ENCODE data around the gene GPC5.

GPC5 gene

DNA sequence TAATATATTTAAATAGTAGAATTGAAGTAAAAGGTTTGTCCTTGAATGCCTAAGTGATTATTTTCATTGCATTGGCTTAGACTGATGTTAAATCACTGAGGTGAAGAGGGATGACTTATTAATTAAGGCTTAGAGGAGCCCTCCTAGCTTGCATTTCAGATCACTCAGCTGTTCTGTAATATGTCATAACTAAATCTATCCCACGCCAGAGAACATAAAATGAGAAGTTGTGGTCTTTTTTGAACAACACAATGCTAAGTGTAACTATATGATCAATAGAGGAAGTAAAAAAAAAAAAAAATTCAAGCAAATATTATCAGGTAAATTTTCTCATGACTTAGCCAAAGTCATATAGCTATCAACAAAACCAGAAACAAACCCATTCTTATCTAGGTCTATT lies 752.2 kb downstream of the GPC5 start:
- no peaks in the 10 kb centered on the region for H3K9me3 ChIP-seq (ENCODE audit: control insufficient read depth, insufficient read depth, low read depth, low read length)
- no peak overlapping the region for H3K4me3 ChIP-seq (ENCODE audit: low read depth, low read length)
- no peak overlapping the region for H3K27ac ChIP-seq (ENCODE audit: low read depth, low read length)
- no peaks in the 10 kb centered on the region for H3K36me3 ChIP-seq (ENCODE audit: control insufficient read depth, insufficient read depth, low read length)
- H3K4me1 ChIP-seq (ENCODE audit: control insufficient read depth, insufficient read depth, low read length), result no peaks in the 10 kb centered on the region
- no peak overlapping the region for H3K9ac ChIP-seq (ENCODE audit: low read length)
- H3K27me3 ChIP-seq (ENCODE audit: control insufficient read depth, insufficient read depth, low read length), result no peaks in the 10 kb centered on the region

DNA sequence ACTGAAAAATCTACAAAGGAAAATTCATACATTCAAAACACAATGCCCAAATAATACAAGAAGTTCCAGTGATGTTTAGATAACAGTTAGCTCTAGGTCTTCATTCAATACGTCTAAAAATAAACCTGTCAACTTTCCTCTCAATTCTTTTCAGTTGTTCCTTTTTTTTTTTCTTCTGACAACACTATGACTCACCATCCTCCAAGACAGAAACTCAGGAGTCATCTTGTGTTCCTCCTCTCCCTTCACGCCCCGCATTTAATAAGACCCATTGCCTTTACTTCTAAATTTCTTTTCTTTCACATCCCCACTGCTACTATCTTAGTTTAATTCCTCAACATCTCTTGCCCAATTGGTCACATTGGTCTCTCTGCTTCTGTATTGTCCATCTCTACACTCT lies 759.9 kb downstream of the GPC5 start:
- H3K36me3 ChIP-seq (ENCODE audit: control insufficient read depth, insufficient read depth, low read length), result no peaks in the 10 kb centered on the region
- H3K4me1 ChIP-seq (ENCODE audit: control insufficient read depth, insufficient read depth, low read length), result no peaks in the 10 kb centered on the region
- no peak overlapping the region for H3K27ac ChIP-seq (ENCODE audit: low read depth, low read length)
- no peaks in the 10 kb centered on the region for H3K9me3 ChIP-seq (ENCODE audit: control insufficient read depth, insufficient read depth, low read depth, low read length)
- no peaks in the 10 kb centered on the region for H3K27me3 ChIP-seq (ENCODE audit: control insufficient read depth, insufficient read depth, low read length)
- no peak overlapping the region for H3K4me3 ChIP-seq (ENCODE audit: low read depth, low read length)
- H3K9ac ChIP-seq (ENCODE audit: low read length), result no peak overlapping the region

DNA sequence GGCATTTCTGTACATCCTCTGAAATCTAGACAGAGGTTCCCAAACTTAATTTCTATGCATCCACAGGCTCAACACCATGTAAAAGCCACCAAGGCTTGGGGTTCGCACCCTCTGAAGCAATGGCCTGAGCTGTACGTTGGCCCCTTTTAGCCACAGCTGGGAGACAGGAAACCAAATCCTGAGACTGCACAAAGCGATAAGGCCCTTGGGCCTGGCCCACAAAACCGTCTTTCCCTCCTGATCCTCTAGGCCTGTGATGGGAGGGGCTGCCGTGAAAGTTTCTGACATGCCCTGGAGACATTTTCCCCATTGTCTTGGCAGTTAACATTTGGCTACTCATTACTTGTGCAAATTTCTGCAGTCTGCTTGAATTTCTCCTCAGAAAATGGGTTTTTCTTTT lies 766.4 kb downstream of the GPC5 start:
- no peaks in the 10 kb centered on the region for H3K4me1 ChIP-seq (ENCODE audit: control insufficient read depth, insufficient read depth, low read length)

DNA sequence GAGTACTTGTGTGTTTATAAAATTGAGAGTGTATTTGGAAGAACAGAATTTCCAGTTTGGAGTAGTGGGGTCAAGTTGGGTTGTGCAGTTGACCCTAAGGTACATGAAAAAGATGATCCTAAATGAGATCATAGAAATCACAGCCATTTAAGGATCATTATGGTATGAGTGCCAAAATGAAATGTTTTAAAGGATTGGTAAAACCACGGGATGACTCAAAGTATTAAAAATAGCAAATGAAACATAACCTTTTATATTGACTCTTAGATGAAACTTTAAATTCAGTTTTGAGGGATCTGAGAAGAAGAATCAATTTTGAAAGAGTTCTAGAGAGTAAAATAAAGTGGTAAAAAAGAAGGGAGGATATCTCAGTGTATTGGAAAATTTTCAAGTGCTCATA lies 773.8 kb downstream of the GPC5 start:
- Histone ChIP-seq H3K4me3 (ENCODE audit: low read depth, low read length) (no peak overlapping the region), H3K9me3 (ENCODE audit: control insufficient read depth, insufficient read depth, low read depth, low read length) (no peaks in the 10 kb centered on the region)

More for the DNA sequence above, 766.4 kb downstream of the GPC5 start:
- Histone ChIP-seq H3K9ac (ENCODE audit: low read length) (no peak overlapping the region), H3K27me3 (ENCODE audit: control insufficient read depth, insufficient read depth, low read length) (no peaks in the 10 kb centered on the region), H3K36me3 (ENCODE audit: control insufficient read depth, insufficient read depth, low read length) (no peaks in the 10 kb centered on the region), H3K9me3 (ENCODE audit: control insufficient read depth, insufficient read depth, low read depth, low read length) (no peaks in the 10 kb centered on the region), H3K27ac (ENCODE audit: low read depth, low read length) (no peak overlapping the region), H3K4me3 (ENCODE audit: low read depth, low read length) (no peak overlapping the region)

DNA sequence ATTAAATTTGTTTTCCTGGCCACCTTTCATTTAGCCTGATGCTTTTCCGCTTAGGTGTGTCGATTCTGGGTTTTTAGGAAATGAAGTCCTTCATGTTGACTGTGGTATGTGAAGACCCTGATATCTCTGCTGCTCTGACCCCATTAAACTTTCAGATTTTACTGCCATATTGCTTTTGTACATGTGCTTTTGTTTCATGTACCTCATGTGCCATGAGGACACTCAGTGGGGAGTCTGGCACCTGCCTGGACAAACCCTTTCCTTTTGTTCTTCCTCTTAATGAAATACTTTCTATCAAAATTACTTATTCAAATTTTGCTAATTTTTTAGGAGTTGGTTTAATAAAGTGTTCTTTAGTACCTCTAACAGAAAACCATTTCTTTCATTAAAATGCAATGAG lies 774.8 kb downstream of the GPC5 start:
- Histone ChIP-seq H3K27me3 (ENCODE audit: control insufficient read depth, insufficient read depth, low read length) (no peaks in the 10 kb centered on the region), H3K9ac (ENCODE audit: low read length) (no peak overlapping the region), H3K4me3 (ENCODE audit: low read depth, low read length) (no peak overlapping the region), H3K27ac (ENCODE audit: low read depth, low read length) (no peak overlapping the region), H3K9me3 (ENCODE audit: control insufficient read depth, insufficient read depth, low read depth, low read length) (no peaks in the 10 kb centered on the region), H3K4me1 (ENCODE audit: control insufficient read depth, insufficient read depth, low read length) (no peaks in the 10 kb centered on the region), H3K36me3 (ENCODE audit: control insufficient read depth, insufficient read depth, low read length) (no peaks in the 10 kb centered on the region)

More for the DNA sequence above, 773.8 kb downstream of the GPC5 start:
- Histone ChIP-seq H3K27me3 (ENCODE audit: control insufficient read depth, insufficient read depth, low read length) (no peaks in the 10 kb centered on the region), H3K36me3 (ENCODE audit: control insufficient read depth, insufficient read depth, low read length) (no peaks in the 10 kb centered on the region), H3K27ac (ENCODE audit: low read depth, low read length) (no peak overlapping the region), H3K9ac (ENCODE audit: low read length) (no peak overlapping the region), H3K4me1 (ENCODE audit: control insufficient read depth, insufficient read depth, low read length) (no peaks in the 10 kb centered on the region)

DNA sequence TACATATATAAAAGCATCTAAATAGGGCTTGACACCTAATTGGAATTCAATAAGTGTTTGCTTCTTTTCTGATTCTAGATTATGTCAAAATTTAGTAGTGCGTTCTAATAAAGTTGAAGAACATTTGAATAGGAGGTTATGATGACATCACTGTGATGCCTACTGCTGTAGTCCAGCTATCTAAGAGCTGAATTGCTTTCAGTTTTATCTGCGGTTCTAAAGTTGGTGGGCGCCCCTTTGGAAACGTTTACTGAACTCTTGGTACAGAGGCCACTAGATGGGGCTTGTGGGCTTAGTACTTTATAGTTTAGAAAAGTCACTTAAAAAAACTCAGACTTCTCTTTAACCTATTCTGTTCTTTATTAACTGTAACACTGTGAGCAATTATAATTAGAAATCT lies 776.9 kb downstream of the GPC5 start:
- no peak overlapping the region for H3K9ac ChIP-seq (ENCODE audit: low read length)
- H3K4me3 ChIP-seq (ENCODE audit: low read depth, low read length), result no peak overlapping the region
- H3K27me3 ChIP-seq (ENCODE audit: control insufficient read depth, insufficient read depth, low read length), result no peaks in the 10 kb centered on the region
- no peaks in the 10 kb centered on the region for H3K36me3 ChIP-seq (ENCODE audit: control insufficient read depth, insufficient read depth, low read length)
- H3K27ac ChIP-seq (ENCODE audit: low read depth, low read length), result no peak overlapping the region
- no peaks in the 10 kb centered on the region for H3K9me3 ChIP-seq (ENCODE audit: control insufficient read depth, insufficient read depth, low read depth, low read length)
- H3K4me1 ChIP-seq (ENCODE audit: control insufficient read depth, insufficient read depth, low read length), result no peaks in the 10 kb centered on the region

DNA sequence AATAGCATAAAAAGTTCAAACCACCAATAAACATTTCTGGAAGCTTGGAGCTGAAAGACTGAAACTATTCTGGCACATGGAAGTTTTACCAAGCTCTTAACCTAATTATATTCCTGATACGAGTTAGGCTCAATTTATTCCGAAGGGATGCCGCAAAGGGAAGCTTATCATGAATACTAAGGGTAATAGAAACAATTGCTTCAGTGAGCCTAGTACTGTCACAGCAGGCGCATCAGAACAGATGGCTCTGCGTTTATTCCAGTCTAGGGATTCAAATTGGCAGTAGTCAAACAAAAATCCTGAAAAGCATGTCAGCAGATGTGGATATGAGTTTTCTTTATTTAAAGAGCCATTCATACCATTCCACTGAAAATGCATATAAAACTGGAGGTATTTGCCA lies 779.5 kb downstream of the GPC5 start:
- H3K9me3 ChIP-seq (ENCODE audit: control insufficient read depth, insufficient read depth, low read depth, low read length), result no peaks in the 10 kb centered on the region
- no peaks in the 10 kb centered on the region for H3K4me1 ChIP-seq (ENCODE audit: control insufficient read depth, insufficient read depth, low read length)
- H3K27me3 ChIP-seq (ENCODE audit: control insufficient read depth, insufficient read depth, low read length), result no peaks in the 10 kb centered on the region
- H3K27ac ChIP-seq (ENCODE audit: low read depth, low read length), result no peak overlapping the region
- no peaks in the 10 kb centered on the region for H3K36me3 ChIP-seq (ENCODE audit: control insufficient read depth, insufficient read depth, low read length)
- no peak overlapping the region for H3K4me3 ChIP-seq (ENCODE audit: low read depth, low read length)
- no peak overlapping the region for H3K9ac ChIP-seq (ENCODE audit: low read length)

DNA sequence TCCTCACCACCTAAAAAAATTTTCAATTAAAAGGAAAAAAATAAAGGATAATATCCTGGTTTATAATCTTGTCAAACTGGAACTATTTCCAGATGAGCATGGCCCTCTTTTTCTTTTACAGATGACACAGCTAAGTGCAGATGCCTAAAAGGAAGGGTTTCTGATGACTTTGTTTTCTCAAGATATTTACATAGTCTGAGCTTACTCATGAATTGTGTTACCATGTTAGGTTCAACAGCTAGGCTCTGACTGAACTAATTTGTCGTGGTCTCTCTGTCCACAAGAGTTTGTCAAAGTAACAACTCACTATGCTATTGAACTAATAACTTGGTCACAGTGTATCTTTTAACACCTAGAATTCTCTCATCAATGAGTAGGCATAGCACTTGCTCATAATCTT lies 780.8 kb downstream of the GPC5 start:
- Histone ChIP-seq H3K27ac (ENCODE audit: low read depth, low read length) (no peak overlapping the region), H3K27me3 (ENCODE audit: control insufficient read depth, insufficient read depth, low read length) (no peaks in the 10 kb centered on the region)

DNA sequence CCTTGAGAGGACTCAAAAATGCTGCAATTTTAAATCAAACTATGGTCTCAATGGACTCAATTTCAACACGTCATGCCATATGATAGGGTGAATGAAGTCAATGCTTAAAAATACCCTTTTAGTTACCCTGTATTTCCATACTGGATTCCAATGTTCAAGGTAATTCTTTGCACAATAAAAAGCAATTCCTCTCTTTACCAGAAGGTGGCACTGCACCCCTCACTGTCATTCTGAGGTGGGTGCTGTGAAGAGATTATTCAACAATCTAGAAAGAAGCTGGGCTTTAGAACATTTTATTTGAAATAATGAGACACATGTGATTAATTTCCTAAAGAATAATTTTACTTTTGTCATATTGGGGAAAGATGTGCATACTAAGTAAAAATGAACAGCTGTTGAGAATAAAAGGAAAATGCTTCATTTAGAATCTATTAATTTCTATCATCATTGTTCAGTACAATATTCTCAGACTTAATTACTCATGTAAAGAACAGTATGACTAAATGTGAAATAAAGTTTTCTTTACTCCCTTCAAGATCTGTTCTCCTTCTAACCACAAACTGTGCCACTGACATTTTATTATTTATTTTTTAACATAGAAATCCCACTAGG lies 789.1 kb downstream of the GPC5 start:
- H3K9me3 ChIP-seq (ENCODE audit: control insufficient read depth, insufficient read depth, low read depth, low read length), result 0 out of 2 replicates have a peak, but pooled peaks cover 5% of the 10 kb centered on the region
- H3K4me3 ChIP-seq (ENCODE audit: low read depth, low read length), result no peak overlapping the region
- H3K36me3 ChIP-seq (ENCODE audit: control insufficient read depth, insufficient read depth, low read length), result no peaks in the 10 kb centered on the region

More for the DNA sequence above, 780.8 kb downstream of the GPC5 start:
- Histone ChIP-seq H3K4me1 (ENCODE audit: control insufficient read depth, insufficient read depth, low read length) (no peaks in the 10 kb centered on the region), H3K4me3 (ENCODE audit: low read depth, low read length) (no peak overlapping the region), H3K36me3 (ENCODE audit: control insufficient read depth, insufficient read depth, low read length) (no peaks in the 10 kb centered on the region), H3K9ac (ENCODE audit: low read length) (no peak overlapping the region), H3K9me3 (ENCODE audit: control insufficient read depth, insufficient read depth, low read depth, low read length) (no peaks in the 10 kb centered on the region)

DNA sequence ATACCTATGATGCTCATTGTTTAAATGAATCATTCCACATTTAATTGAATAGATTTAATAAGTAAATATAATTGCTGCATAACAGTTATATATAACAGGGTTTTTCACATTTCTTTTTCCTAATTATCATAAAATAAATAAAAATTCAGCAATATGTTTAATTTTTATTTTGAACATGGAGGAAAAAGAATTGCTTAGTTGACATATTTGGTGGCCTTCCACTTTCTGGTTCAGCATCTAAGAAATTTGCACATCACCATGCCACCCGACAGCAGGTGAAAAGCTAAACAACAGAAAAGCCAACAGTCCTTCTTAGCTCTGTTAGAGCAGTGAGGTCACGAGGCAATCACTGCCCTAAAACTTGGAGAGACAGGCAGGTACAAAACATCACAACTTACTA lies 790.2 kb downstream of the GPC5 start:
- H3K36me3 ChIP-seq (ENCODE audit: control insufficient read depth, insufficient read depth, low read length), result no peaks in the 10 kb centered on the region
- no peak overlapping the region for H3K27ac ChIP-seq (ENCODE audit: low read depth, low read length)
- 0 out of 2 replicates have a peak, but pooled peaks cover 5% of the 10 kb centered on the region for H3K9me3 ChIP-seq (ENCODE audit: control insufficient read depth, insufficient read depth, low read depth, low read length)
- H3K4me3 ChIP-seq (ENCODE audit: low read depth, low read length), result no peak overlapping the region
- no peaks in the 10 kb centered on the region for H3K4me1 ChIP-seq (ENCODE audit: control insufficient read depth, insufficient read depth, low read length)
- H3K27me3 ChIP-seq (ENCODE audit: control insufficient read depth, insufficient read depth, low read length), result no peaks in the 10 kb centered on the region
- H3K9ac ChIP-seq (ENCODE audit: low read length), result no peak overlapping the region

More for the DNA sequence above, 789.1 kb downstream of the GPC5 start:
- Histone ChIP-seq H3K27ac (ENCODE audit: low read depth, low read length) (no peak overlapping the region), H3K4me1 (ENCODE audit: control insufficient read depth, insufficient read depth, low read length) (no peaks in the 10 kb centered on the region), H3K9ac (ENCODE audit: low read length) (no peak overlapping the region), H3K27me3 (ENCODE audit: control insufficient read depth, insufficient read depth, low read length) (no peaks in the 10 kb centered on the region)

DNA sequence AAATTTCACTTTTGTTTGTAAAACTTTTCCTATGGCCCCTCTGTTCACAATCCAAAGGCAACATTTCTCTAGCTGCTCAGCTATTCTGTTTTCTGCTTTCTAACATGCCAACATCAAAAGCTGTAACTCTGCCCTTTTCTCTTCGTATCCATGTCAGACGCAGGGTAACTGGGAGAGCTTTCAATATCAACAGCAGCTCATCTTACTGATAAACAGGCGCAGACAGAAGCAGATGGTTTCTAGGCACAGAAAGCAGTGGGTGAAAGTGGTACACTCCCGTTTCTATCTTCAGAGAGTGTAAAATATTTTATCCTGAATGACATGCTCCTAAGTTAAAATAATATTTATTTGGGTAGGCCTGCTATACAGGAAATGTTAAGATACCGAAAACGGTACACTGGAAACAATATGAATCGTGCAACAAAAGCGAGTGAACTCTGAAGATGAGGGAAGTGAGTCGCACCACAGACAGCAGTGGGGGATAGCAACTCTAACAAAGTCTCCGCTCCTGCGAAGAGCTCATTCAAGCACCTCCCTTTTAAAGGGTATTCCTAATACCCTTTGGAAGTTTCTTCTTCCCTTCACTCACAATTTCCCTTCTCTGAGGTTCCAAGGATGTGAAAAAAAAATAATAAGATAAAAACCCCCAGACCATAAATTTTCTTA lies 798.3 kb downstream of the GPC5 start:
- no peaks in the 10 kb centered on the region for H3K4me1 ChIP-seq (ENCODE audit: control insufficient read depth, insufficient read depth, low read length)
- no peaks in the 10 kb centered on the region for H3K27me3 ChIP-seq (ENCODE audit: control insufficient read depth, insufficient read depth, low read length)
- no peak overlapping the region for H3K9ac ChIP-seq (ENCODE audit: low read length)
- no peak overlapping the region for H3K27ac ChIP-seq (ENCODE audit: low read depth, low read length)
- no peak overlapping the region for H3K4me3 ChIP-seq (ENCODE audit: low read depth, low read length)
- no peaks in the 10 kb centered on the region for H3K9me3 ChIP-seq (ENCODE audit: control insufficient read depth, insufficient read depth, low read depth, low read length)
- no peaks in the 10 kb centered on the region for H3K36me3 ChIP-seq (ENCODE audit: control insufficient read depth, insufficient read depth, low read length)

All from HUES6 (cell line).